ENCODE measurements around the gene THADA.

The THADA gene

GRCh38 chr2:43210467-43211303, 385.2 kb downstream of the THADA start:
- peak in 1 of 2 donors; percentile 42 for DNase-seq (ENCODE audit: low read depth in 2 of 2)

GRCh38 chr2:43210125-43210466, 385.7 kb downstream of the THADA start:
- no peak for DNase-seq (ENCODE audit: low read depth in 2 of 2)

GRCh38 chr2:43209204-43209717, 386.6 kb downstream of the THADA start:
- DNase-seq (ENCODE audit: low read depth in 2 of 2): no peak

GRCh38 chr2:43207553-43208300, 388.1 kb downstream of the THADA start:
- DNase-seq (ENCODE audit: low read depth in 2 of 2): no peak

- DNase-seq (ENCODE audit: low read depth in 2 of 2): no peak
Measured at GRCh38 chr2:43206602-43207001, 389.2 kb downstream of the THADA start.

- DNase-seq (ENCODE audit: low read depth in 2 of 2): no peak
Measured at GRCh38 chr2:43203373-43203772, 392.5 kb downstream of the THADA start.

- DNase-seq (ENCODE audit: low read depth in 2 of 2): no peak
Measured at GRCh38 chr2:43202289-43202688, 393.5 kb downstream of the THADA start.

GRCh38 chr2:43201497-43201896, 394.3 kb downstream of the THADA start:
- DNase-seq (ENCODE audit: low read depth in 2 of 2): no peak

- no peak for DNase-seq (ENCODE audit: low read depth in 2 of 2)
Measured at GRCh38 chr2:43201016-43201415, 394.8 kb downstream of the THADA start.

- DNase-seq (ENCODE audit: low read depth in 2 of 2): no peak
Measured at GRCh38 chr2:43199492-43200488, 396.0 kb downstream of the THADA start.

GRCh38 chr2:43198263-43198662, 397.6 kb downstream of the THADA start:
- no peak for DNase-seq (ENCODE audit: low read depth in 2 of 2)

GRCh38 chr2:43197588-43197896, 398.3 kb downstream of the THADA start:
- DNase-seq (ENCODE audit: low read depth in 2 of 2): no peak

GRCh38 chr2:43196768-43197587, 398.9 kb downstream of the THADA start:
- DNase-seq (ENCODE audit: low read depth in 2 of 2): no peak

- no peak for DNase-seq (ENCODE audit: low read depth in 2 of 2)
Measured at GRCh38 chr2:43194121-43194869, 401.5 kb downstream of the THADA start.

- DNase-seq (ENCODE audit: low read depth in 2 of 2): no peak
Measured at GRCh38 chr2:43193652-43194120, 402.2 kb downstream of the THADA start.

- DNase-seq (ENCODE audit: low read depth in 2 of 2): no peak
Measured at GRCh38 chr2:43192744-43193651, 402.8 kb downstream of the THADA start.

GRCh38 chr2:43191947-43192516, 403.8 kb downstream of the THADA start:
- DNase-seq (ENCODE audit: low read depth in 2 of 2): no peak

GRCh38 chr2:43190311-43191052, 405.4 kb downstream of the THADA start:
- DNase-seq (ENCODE audit: low read depth in 2 of 2): no peak

Measured in stimulated activated CD8-positive, alpha-beta memory T cell treated with anti-CD3 and anti-CD28 coated beads, Interleukin-7, amount 100 ng/mL, for 4 hours (primary cell).